Naive thymus-derived CD4-positive, alpha-beta T cell (primary cell): ENCODE data around the gene TMEM255A. TPM values are rescaled to one million over a fixed set of nuclear protein-coding genes. Genes with fewer than 3 reads are reported as not detected.

Experiments used
- ATAC-seq: fragments of 150-1000 bp; cut with Tn5 transposase; 2 replicates; pipeline ENCODE4 v1.10.0; 2021; ENCODE audit warnings: mild to moderate bottlenecking, moderate library complexity
- CTCF ChIA-PET: fragments of 350-600 bp; sonication (Branson Sonifier 250); formaldehyde crosslinking; loops from one replicate; lab custom pipeline; 2021; ENCODE audit warnings: antibody characterized with exemption; lab: Charles Lee
- POLR2A ChIA-PET: fragments of 350-600 bp; sonication (Branson Sonifier 250); formaldehyde crosslinking; loops from one replicate; lab custom pipeline; 2021; ENCODE audit warnings: antibody characterized with exemption, inconsistent platforms; lab: Charles Lee
- DNase-seq, 9 donors: peaks; one replicate each; pipeline versions ENCODE4 v3.0.0 to v3.0.0-alpha.2; 2020 to 2022; ENCODE audit warnings: mixed read lengths in 1 of 9
- H3K27ac ChIP-seq: one replicate; pipeline ENCODE4 v1.7.0; 2013; ENCODE audit warnings: mild to moderate bottlenecking, low read depth, low read length, moderate library complexity
- H3K27me3 ChIP-seq, 2 donors: one replicate each; pipeline ENCODE4 v1.7.0; 2013; ENCODE audit warnings: low read length in 2 of 2, mild to moderate bottlenecking in 2 of 2, moderate library complexity in 2 of 2; ENCODE audit not compliant: control insufficient read depth in 2 of 2, insufficient read depth in 2 of 2
- H3K36me3 ChIP-seq, 3 experiments: 1 replicate in 2 of 3; 2 replicates in 1 of 3; pipeline ENCODE4 v1.7.0; 2013; ENCODE audit warnings: low read length in 3 of 3, mild to moderate bottlenecking in 3 of 3, moderate library complexity in 1 of 3; ENCODE audit not compliant: insufficient read depth in 3 of 3, control insufficient read depth in 2 of 3
- H3K4me1 ChIP-seq, 2 donors: one replicate each; pipeline ENCODE4 v1.7.0; 2013; ENCODE audit warnings: low read length in 2 of 2, mild to moderate bottlenecking in 2 of 2, moderate library complexity in 1 of 2; ENCODE audit not compliant: control insufficient read depth in 2 of 2, insufficient read depth in 2 of 2
- H3K4me3 ChIP-seq: 2 replicates; pipeline ENCODE4 v1.7.0; 2013; ENCODE audit warnings: mild to moderate bottlenecking, low read length
- H3K9me3 ChIP-seq, 3 experiments: 1 replicate in 2 of 3; 2 replicates in 1 of 3; pipeline ENCODE4 v1.7.0; 2013; ENCODE audit warnings: low read length in 3 of 3; ENCODE audit not compliant: control insufficient read depth in 2 of 3
- H3K27ac Mint-ChIP-seq, 9 donors: one replicate each; pipeline ENCODE4 v1.8.0; 2020 to 2022; ENCODE audit warnings: mixed read lengths in 9 of 9, mild to moderate bottlenecking in 8 of 9, moderate library complexity in 5 of 9, inconsistent platforms in 2 of 9
- H3K27me3 Mint-ChIP-seq, 5 donors: one replicate each; pipeline ENCODE4 v1.8.0; 2021 to 2022; ENCODE audit warnings: mixed read lengths in 5 of 5, mild to moderate bottlenecking in 1 of 5
- H3K36me3 Mint-ChIP-seq, 5 donors: one replicate each; pipeline ENCODE4 v1.8.0; 2020 to 2022; ENCODE audit warnings: mixed read lengths in 5 of 5, mild to moderate bottlenecking in 3 of 5, inconsistent platforms in 1 of 5
- H3K4me1 Mint-ChIP-seq, 7 donors: one replicate each; pipeline ENCODE4 v1.8.0; 2020 to 2022; ENCODE audit warnings: mixed read lengths in 7 of 7, mild to moderate bottlenecking in 3 of 7, inconsistent platforms in 1 of 7
- H3K4me3 Mint-ChIP-seq, 10 donors: one replicate each; pipeline ENCODE4 v1.8.0; 2020 to 2022; ENCODE audit warnings: mild to moderate bottlenecking in 10 of 10, mixed read lengths in 10 of 10, moderate library complexity in 6 of 10, inconsistent platforms in 2 of 10
- H3K9me3 Mint-ChIP-seq, 11 donors: one replicate each; pipeline ENCODE4 v1.8.0; 2020 to 2022; ENCODE audit warnings: mixed read lengths in 11 of 11, mild to moderate bottlenecking in 4 of 11, inconsistent platforms in 1 of 11, moderate library complexity in 1 of 11
- intact Hi-C, 2 donors: fragments of 100-400 bp; cut with micrococcal nuclease; formaldehyde crosslinking; loops; one replicate each; pipeline ENCODE4 v1.15.1; 2023
- polyA plus RNA-seq, 2 donors: library from polyadenylated mRNA; unstranded; fragments of 300-500 nt; fragmentation: Illumina TruSeq; gene quantifications; one replicate each; pipeline ENCODE4 v1.2.3, GENCODE V29; 2021
- total RNA-seq, 6 experiments: library from RNA in 5 of 6; stranded (reverse) in 5 of 6; gene quantifications; 1 replicate in 5 of 6; 2 replicates in 1 of 6; pipeline ENCODE4 v1.2.3 and lab custom pipeline; 2021 to 2026

TMEM255A gene
- total and polyA plus RNA-seq, 7 experiments from 2014 or later: 0.06 to 1.2 (median 0.12) TPM; not detected in 4

DNA sequence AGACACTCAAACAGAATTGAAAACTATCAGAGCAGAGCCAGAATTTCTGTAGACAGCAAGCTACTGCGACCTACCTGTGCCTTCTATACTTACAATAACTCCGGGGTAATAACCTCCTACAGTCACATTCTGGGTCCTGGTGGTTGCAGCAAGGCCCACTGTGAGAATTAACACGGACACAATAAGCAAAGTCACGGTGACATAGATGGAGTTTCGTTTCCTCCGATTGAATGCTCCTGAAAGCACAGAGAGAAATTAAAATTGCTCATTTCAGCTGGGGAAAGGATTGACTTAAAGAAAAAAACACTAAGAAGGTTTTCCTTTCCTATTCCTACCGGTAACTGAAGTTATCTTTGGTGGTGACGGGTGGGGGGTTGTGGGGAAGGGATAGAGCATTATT, 7.0 kb downstream of the TMEM255A start:
- no peak for ATAC-seq
- H3K4me3 ChIP-seq: no peak overlapping the region
- Mint-ChIP-seq H3K4me3 (no peak overlapping the region), H3K36me3 (no peaks in the 10 kb centered on the region), H3K27ac (no peak overlapping the region), H3K4me1 (peaks cover 7 to 30% (median 12%) of the 10 kb centered on the region in 7 donors), H3K27me3 (peaks cover under 1 to 36% (median 10%) of the 10 kb centered on the region in 5 donors), H3K9me3 (peaks cover 0 to 1% (median 0%) of the 10 kb centered on the region in 11 donors)
- H3K27me3 ChIP-seq: peaks cover 0 to 3% of the 10 kb centered on the region in 2 donors
- no peak overlapping the region for H3K27ac ChIP-seq
- CTCF ChIA-PET: no interaction called here
- intact Hi-C loops: no loop called here
- H3K36me3 ChIP-seq: no peaks in the 10 kb centered on the region
- POLR2A ChIA-PET: interaction anchor here (1.0 kb wide), 1 partner anchor 8 kb away, joined by 4 read pairs; no protein-coding TSS in a partner anchor
- H3K9me3 ChIP-seq: no peaks in the 10 kb centered on the region
- DNase-seq: no peak
- peaks cover 10 to 20% of the 10 kb centered on the region in 2 donors for H3K4me1 ChIP-seq

DNA sequence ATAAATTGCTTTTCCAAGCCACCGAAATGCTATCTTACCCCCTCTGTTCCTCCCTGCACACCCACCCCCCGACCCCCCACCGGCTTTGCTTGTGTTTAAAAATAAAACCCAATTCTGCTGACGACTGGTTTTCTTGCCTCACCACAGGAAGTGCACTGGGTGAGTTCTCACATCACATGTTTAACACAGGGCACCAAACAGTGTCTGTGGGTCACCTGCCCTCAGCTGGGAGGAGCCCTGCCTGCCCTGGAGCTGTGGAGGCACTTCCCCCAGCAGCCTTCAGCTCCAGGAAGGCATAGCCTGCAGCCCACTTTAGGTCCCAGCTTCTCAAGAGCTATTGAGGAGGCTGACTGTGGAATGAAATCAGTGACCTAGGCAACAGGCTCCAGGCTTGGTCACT, 8.8 kb downstream of the TMEM255A start:
- POLR2A ChIA-PET: interaction anchor here (0.5 to 1.3 kb wide), 4 partner anchors 52 to 76 kb away, joined by 3 to 4 read pairs (median 4); partner anchors contain the start of gene ZBTB33
- no peak overlapping the region for H3K4me3 ChIP-seq
- H3K27ac Mint-ChIP-seq: peak overlapping the region in 2 of 9 donors; percentile 43 to 48

GRCh38 chrX:120301960-120302359, 9.3 kb downstream of the TMEM255A start:
- no peaks in the 10 kb centered on the region for H3K36me3 Mint-ChIP-seq
- ATAC-seq: no peak
- ChIA-PET POLR2A (interaction anchor here (0.9 to 1.3 kb wide), 3 partner anchors 51 to 64 kb away, joined by 3 to 4 read pairs (median 4); partner anchors contain the start of gene ZBTB33), CTCF (interaction anchor here (1.2 to 1.7 kb wide), 2 partner anchors 16 to 50 kb away, joined by 3 to 5 read pairs; no protein-coding TSS in a partner anchor)
- no peaks in the 10 kb centered on the region for H3K9me3 ChIP-seq
- H3K4me3 Mint-ChIP-seq: peak overlapping the region in 5 of 10 donors; percentile 3 to 59 (median 25)
- H3K9me3 Mint-ChIP-seq: no peaks in the 10 kb centered on the region
- peaks cover 10 to 20% of the 10 kb centered on the region in 2 donors for H3K4me1 ChIP-seq
- intact Hi-C loops: no loop called here
- no peak for DNase-seq
- peaks cover 6 to 21% (median 11%) of the 10 kb centered on the region in 7 donors for H3K4me1 Mint-ChIP-seq
- no peaks in the 10 kb centered on the region for H3K36me3 ChIP-seq
- peak overlapping the region in 2 of 9 donors; percentile 43 to 48 for H3K27ac Mint-ChIP-seq
- peaks cover 0 to 16% (median 0%) of the 10 kb centered on the region in 5 donors for H3K27me3 Mint-ChIP-seq
- H3K4me3 ChIP-seq: no peak overlapping the region
- H3K27ac ChIP-seq: no peak overlapping the region
- no peaks in the 10 kb centered on the region for H3K27me3 ChIP-seq

More for the DNA sequence above, 8.8 kb downstream of the TMEM255A start:
- H3K27ac ChIP-seq: no peak overlapping the region
- H3K9me3 ChIP-seq: no peaks in the 10 kb centered on the region
- Mint-ChIP-seq H3K4me3 (peak overlapping the region in 7 of 10 donors; percentile 3 to 59 (median 37)), H3K36me3 (no peaks in the 10 kb centered on the region), H3K9me3 (no peaks in the 10 kb centered on the region), H3K27me3 (peaks cover 0 to 19% (median 0%) of the 10 kb centered on the region in 5 donors), H3K4me1 (peaks cover 6 to 23% (median 11%) of the 10 kb centered on the region in 7 donors)
- intact Hi-C loops: no loop called here
- ATAC-seq (peak; percentile 97), DNase-seq (peak in 4 of 9 donors; percentile 6 to 18 (median 14))
- peaks cover 10 to 20% of the 10 kb centered on the region in 2 donors for H3K4me1 ChIP-seq
- CTCF ChIA-PET: interaction anchor here (1.7 kb wide), 1 partner anchor 51 kb away, joined by 3 read pairs; no protein-coding TSS in a partner anchor
- no peaks in the 10 kb centered on the region for H3K27me3 ChIP-seq
- H3K36me3 ChIP-seq: no peaks in the 10 kb centered on the region

DNA sequence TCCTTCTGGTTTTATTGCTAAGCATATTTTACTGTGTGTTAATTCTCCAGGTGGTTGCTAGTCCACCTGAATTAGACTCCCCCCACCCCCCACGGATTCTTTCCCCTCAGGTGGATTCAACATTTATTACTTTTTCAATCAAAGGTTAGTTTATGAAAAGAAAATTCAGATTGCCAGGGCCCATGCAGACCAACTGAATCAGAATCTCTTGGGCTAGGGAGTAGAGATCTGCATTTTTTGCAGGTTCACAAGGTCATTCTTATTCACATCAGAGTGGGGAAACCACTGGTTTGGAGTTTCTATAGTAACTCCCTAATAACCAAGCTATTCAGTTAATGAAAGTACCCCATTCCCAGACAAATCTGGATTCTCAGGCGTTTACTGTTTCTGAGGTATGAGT, 9.8 kb downstream of the TMEM255A start:
- no peak for ATAC-seq
- H3K4me3 Mint-ChIP-seq: no peak overlapping the region
- Histone ChIP-seq H3K36me3 (no peaks in the 10 kb centered on the region), H3K27ac (no peak overlapping the region), H3K27me3 (no peaks in the 10 kb centered on the region), H3K4me1 (peaks cover 10 to 20% of the 10 kb centered on the region in 2 donors), H3K9me3 (no peaks in the 10 kb centered on the region), H3K4me3 (no peak overlapping the region)
- peaks cover 0 to 11% (median 0%) of the 10 kb centered on the region in 5 donors for H3K27me3 Mint-ChIP-seq
- no peak for DNase-seq
- H3K9me3 Mint-ChIP-seq: no peaks in the 10 kb centered on the region
- no peak overlapping the region for H3K27ac Mint-ChIP-seq
- H3K36me3 Mint-ChIP-seq: no peaks in the 10 kb centered on the region
- ChIA-PET CTCF (interaction anchor here (1.2 to 1.7 kb wide), 2 partner anchors 17 to 50 kb away, joined by 3 to 5 read pairs; no protein-coding TSS in a partner anchor), POLR2A (interaction anchor here (0.9 kb wide), 1 partner anchor 54 kb away, joined by 3 read pairs; no protein-coding TSS in a partner anchor)
- peaks cover 6 to 17% (median 11%) of the 10 kb centered on the region in 7 donors for H3K4me1 Mint-ChIP-seq
- intact Hi-C loops: no loop called here

DNA sequence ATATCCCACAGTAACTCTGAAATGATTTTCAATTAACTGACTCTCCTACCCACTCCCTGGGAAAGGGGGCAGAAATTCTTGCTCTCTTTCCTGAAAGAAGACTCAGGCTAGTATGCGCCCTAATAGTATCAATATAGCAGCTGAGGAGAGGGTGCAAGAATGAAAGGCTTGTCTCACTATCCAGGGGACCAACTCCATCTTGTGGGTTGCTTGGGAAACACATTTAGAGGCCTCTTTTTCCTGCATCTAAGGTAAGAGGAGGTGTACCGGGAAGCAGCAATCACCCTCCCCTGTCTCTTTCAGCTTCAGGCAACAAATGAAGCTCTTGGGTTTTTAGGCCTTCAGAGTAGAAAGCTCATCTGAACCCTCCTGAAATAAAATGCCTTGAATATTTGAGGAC, 11.3 kb downstream of the TMEM255A start:
- Histone ChIP-seq H3K4me1 (peaks cover 10 to 27% of the 10 kb centered on the region in 2 donors), H3K4me3 (no peak overlapping the region), H3K9me3 (no peaks in the 10 kb centered on the region), H3K27me3 (no peaks in the 10 kb centered on the region), H3K27ac (no peak overlapping the region), H3K36me3 (no peaks in the 10 kb centered on the region)
- no peak overlapping the region for H3K27ac Mint-ChIP-seq
- peaks cover 6 to 17% (median 14%) of the 10 kb centered on the region in 7 donors for H3K4me1 Mint-ChIP-seq
- peaks cover 0 to 3% (median 0%) of the 10 kb centered on the region in 5 donors for H3K27me3 Mint-ChIP-seq
- H3K36me3 Mint-ChIP-seq: no peaks in the 10 kb centered on the region
- CTCF ChIA-PET: interaction anchor here (0.8 kb wide), 1 partner anchor 9 kb away, joined by 3 read pairs; no protein-coding TSS in a partner anchor
- no peaks in the 10 kb centered on the region for H3K9me3 Mint-ChIP-seq
- POLR2A ChIA-PET: interaction anchor here (0.8 to 1.0 kb wide), 2 partner anchors 49 to 504 kb away, joined by 3 read pairs; no protein-coding TSS in a partner anchor
- no peak overlapping the region for H3K4me3 Mint-ChIP-seq
- DNase-seq: no peak
- intact Hi-C loops: no loop called here
- ATAC-seq: no peak

- peaks cover 10 to 24% of the 10 kb centered on the region in 2 donors for H3K4me1 ChIP-seq
- H3K9me3 ChIP-seq: no peaks in the 10 kb centered on the region
- DNase-seq (no peak), ATAC-seq (no peak)
- Mint-ChIP-seq H3K36me3 (no peaks in the 10 kb centered on the region), H3K9me3 (no peaks in the 10 kb centered on the region), H3K4me1 (peaks cover 5 to 24% (median 15%) of the 10 kb centered on the region in 7 donors), H3K4me3 (no peak overlapping the region), H3K27me3 (peaks cover 0 to 3% (median 0%) of the 10 kb centered on the region in 5 donors), H3K27ac (no peak overlapping the region)
- CTCF ChIA-PET: interaction anchor here (1.1 kb wide), 1 partner anchor 11 kb away, joined by 4 read pairs; no protein-coding TSS in a partner anchor
- H3K4me3 ChIP-seq: no peak overlapping the region
- no peaks in the 10 kb centered on the region for H3K36me3 ChIP-seq
- POLR2A ChIA-PET: interaction anchor here (0.6 to 0.7 kb wide), 2 partner anchors 301 to 692 kb away, joined by 3 read pairs; partner anchors contain the start of gene NKRF
- intact Hi-C loops: no loop called here
- no peaks in the 10 kb centered on the region for H3K27me3 ChIP-seq
- no peak overlapping the region for H3K27ac ChIP-seq
Measured at GRCh38 chrX:120297923-120298322, 13.3 kb downstream of the TMEM255A start.
